Measurements from ENCODE around the gene TEX19. TPM values are rescaled to one million over a fixed set of nuclear protein-coding genes. Genes with fewer than 3 reads are reported as not detected.
"Not testable (repeated sequence)": the region's sequence is repeated elsewhere in the genome, so short reads cannot be mapped to it uniquely, and the experiment has no call there.

The TEX19 gene
- total RNA-seq, 4 donors from 2014 or later: not detected

GRCh38 chr17:82345151-82345976, 13.7 kb upstream of the TEX19 start:
- ATAC-seq: no peak
- H3K27me3 ChIP-seq: peaks cover 10% of the 10 kb centered on the region
- H3K4me3 ChIP-seq: no peak overlapping the region
- H3K4me1 ChIP-seq: no peaks in the 10 kb centered on the region
- H3K9me3 ChIP-seq: no peaks in the 10 kb centered on the region
- H3K27ac ChIP-seq: no peak overlapping the region
- WGBS, 2 donors (ENCODE audit: low coverage in 1 of 2): 63 to 70% methylated on average over 8 to 20 of the region's 42 CpGs
- no peak for TF ChIP-seq POLR2AphosphoS5 (IDR thresholded peaks at IDR 0.05)
- no peak for TF ChIP-seq EP300 (IDR thresholded peaks at IDR 0.05)
- TF ChIP-seq CTCF (IDR thresholded peaks at IDR 0.05): no peak
- no peak for TF ChIP-seq POLR2A (IDR thresholded peaks at IDR 0.05)
- no peaks in the 10 kb centered on the region for H3K36me3 ChIP-seq

GRCh38 chr17:82346342-82347300, 12.4 kb upstream of the TEX19 start:
- Histone ChIP-seq H3K4me1 (peaks cover 0 to 2% (median 0%) of the 10 kb centered on the region in 3 donors), H3K4me3 (no peak overlapping the region), H3K9me3 (no peaks in the 10 kb centered on the region), H3K27ac (no peak overlapping the region), H3K27me3 (peaks cover 20% of the 10 kb centered on the region), H3K36me3 (no peaks in the 10 kb centered on the region)
- no peak for TF ChIP-seq CTCF (IDR thresholded peaks at IDR 0.05)
- TF ChIP-seq POLR2AphosphoS5 (IDR thresholded peaks at IDR 0.05): no peak
- no peak for TF ChIP-seq POLR2A (IDR thresholded peaks at IDR 0.05)
- WGBS, 2 donors (ENCODE audit: low coverage in 1 of 2): 54 to 76% methylated on average over 3 to 21 of the region's 28 CpGs
- ATAC-seq: no peak

GRCh38 chr17:82347994-82348393, 11.1 kb upstream of the TEX19 start:
- H3K36me3 ChIP-seq, ATAC-seq: not testable (repeated sequence)

GRCh38 chr17:82348434-82348833, 10.6 kb upstream of the TEX19 start:
- no peak for ATAC-seq
- no peaks in the 10 kb centered on the region for H3K36me3 ChIP-seq
- H3K9me3 ChIP-seq: no peaks in the 10 kb centered on the region
- no peak overlapping the region for H3K4me3 ChIP-seq
- TF ChIP-seq POLR2A (IDR thresholded peaks at IDR 0.05) (no peak), CTCF (IDR thresholded peaks at IDR 0.05) (no peak), POLR2AphosphoS5 (IDR thresholded peaks at IDR 0.05) (no peak), EP300 (IDR thresholded peaks at IDR 0.05) (no peak)
- WGBS, 2 donors (ENCODE audit: low coverage in 1 of 2): 44 to 52% methylated on average over 4 of the region's 9 CpGs
- peaks cover 0 to 8% (median 0%) of the 10 kb centered on the region in 3 donors for H3K4me1 ChIP-seq
- H3K27me3 ChIP-seq: peaks cover 22% of the 10 kb centered on the region
- H3K27ac ChIP-seq: no peak overlapping the region

More at GRCh38 chr17:82347994-82348393, 11.1 kb upstream of the TEX19 start:
- not testable (repeated sequence) for H3K4me3 ChIP-seq, H3K4me1 ChIP-seq, H3K27ac ChIP-seq, H3K9me3 ChIP-seq
- H3K27me3 ChIP-seq: peaks cover 22% of the 10 kb centered on the region
- 74 to 78% methylated on average over 5 to 8 of the region's 11 CpGs for WGBS, 2 donors (ENCODE audit: low coverage in 1 of 2)

GRCh38 chr17:82348866-82349265, 10.2 kb upstream of the TEX19 start:
- Histone ChIP-seq H3K27ac (no peak overlapping the region), H3K4me3 (no peak overlapping the region), H3K27me3 (peaks cover 22% of the 10 kb centered on the region), H3K4me1 (peaks cover 0 to 8% (median 0%) of the 10 kb centered on the region in 3 donors), H3K9me3 (no peaks in the 10 kb centered on the region), H3K36me3 (no peaks in the 10 kb centered on the region)
- no peak for TF ChIP-seq EP300 (IDR thresholded peaks at IDR 0.05)
- no peak for TF ChIP-seq CTCF (IDR thresholded peaks at IDR 0.05)
- no peak for TF ChIP-seq POLR2AphosphoS5 (IDR thresholded peaks at IDR 0.05)
- no peak for TF ChIP-seq POLR2A (IDR thresholded peaks at IDR 0.05)
- ATAC-seq: no peak
- 24 to 30% methylated on average over 7 of the region's 11 CpGs for WGBS, 2 donors (ENCODE audit: low coverage in 1 of 2)
